ENCODE measurements around the gene SLC9A9.

Gene SLC9A9

GRCh38 chr3:143455480-143455879 lies 392.8 kb downstream of the SLC9A9 start:
- CTCF ChIA-PET: no interaction called here
- no peak for DNase-seq (ENCODE audit: extremely low spot score)
- no peak for TF ChIP-seq CTCF (IDR thresholded peaks at IDR 0.05; ENCODE audit: control extremely low read depth, extremely low read depth, low read depth, missing control alignments)
- POLR2A ChIA-PET: no interaction called here

GRCh38 chr3:143450632-143451031 lies 397.6 kb downstream of the SLC9A9 start:
- no peak for DNase-seq (ENCODE audit: extremely low spot score)
- ChIA-PET POLR2A (interaction anchor here (0.6 kb wide), 1 partner anchor 1042 kb away, joined by 3 read pairs; no protein-coding TSS in a partner anchor), CTCF (interaction anchor here (1.4 kb wide), 2 partner anchors 16 to 31 kb away, joined by 3 to 4 read pairs; no protein-coding TSS in a partner anchor)
- no peak for TF ChIP-seq CTCF (IDR thresholded peaks at IDR 0.05; ENCODE audit: control extremely low read depth, extremely low read depth, low read depth, missing control alignments)

GRCh38 chr3:143447491-143447890 lies 400.8 kb downstream of the SLC9A9 start:
- ChIA-PET CTCF (interaction anchor here (1.0 to 1.8 kb wide), 5 partner anchors 9 to 195 kb away, joined by 3 to 6 read pairs (median 4); no protein-coding TSS in a partner anchor), POLR2A (no interaction called here)
- no peak for DNase-seq (ENCODE audit: extremely low spot score)
- no peak for TF ChIP-seq CTCF (IDR thresholded peaks at IDR 0.05; ENCODE audit: control extremely low read depth, extremely low read depth, low read depth, missing control alignments)

- CTCF ChIA-PET: interaction anchor here (1.1 to 5.9 kb wide), 5 partner anchors 11 to 199 kb away, joined by 3 to 57 read pairs (median 4); no protein-coding TSS in a partner anchor
- TF ChIP-seq CTCF (IDR thresholded peaks at IDR 0.05; ENCODE audit: control extremely low read depth, extremely low read depth, low read depth, missing control alignments): no peak
- POLR2A ChIA-PET: interaction anchor here (0.7 kb wide), 1 partner anchor 402 kb away, joined by 3 read pairs; no protein-coding TSS in a partner anchor
- DNase-seq (ENCODE audit: extremely low spot score): peak; percentile 42
Observed at GRCh38 chr3:143445118-143445517, 403.1 kb downstream of the SLC9A9 start.

- ChIA-PET CTCF (interaction anchor here (1.4 to 5.9 kb wide), 2 partner anchors 10 to 13 kb away, joined by 5 to 57 read pairs; no protein-coding TSS in a partner anchor), POLR2A (no interaction called here)
- DNase-seq (ENCODE audit: extremely low spot score): no peak
- TF ChIP-seq CTCF (IDR thresholded peaks at IDR 0.05; ENCODE audit: control extremely low read depth, extremely low read depth, low read depth, missing control alignments): no peak
Observed at GRCh38 chr3:143443851-143444331, 404.4 kb downstream of the SLC9A9 start.

GRCh38 chr3:143442814-143443447 lies 405.3 kb downstream of the SLC9A9 start:
- ChIA-PET POLR2A (no interaction called here), CTCF (interaction anchor here (1.0 to 5.9 kb wide), 3 partner anchors 9 to 45 kb away, joined by 3 to 57 read pairs (median 3); no protein-coding TSS in a partner anchor)
- no peak for DNase-seq (ENCODE audit: extremely low spot score)
- no peak for TF ChIP-seq CTCF (IDR thresholded peaks at IDR 0.05; ENCODE audit: control extremely low read depth, extremely low read depth, low read depth, missing control alignments)
